ENCODE data around the gene APCS. TPM values are rescaled to one million over a fixed set of nuclear protein-coding genes. Genes with fewer than 3 reads are reported as not detected.

Gene APCS
- total and polyA plus RNA-seq, 2 of the 8 experiments (the other 6 are each of a cell fraction or from before 2014, with no cell fraction given): not detected

DNA sequence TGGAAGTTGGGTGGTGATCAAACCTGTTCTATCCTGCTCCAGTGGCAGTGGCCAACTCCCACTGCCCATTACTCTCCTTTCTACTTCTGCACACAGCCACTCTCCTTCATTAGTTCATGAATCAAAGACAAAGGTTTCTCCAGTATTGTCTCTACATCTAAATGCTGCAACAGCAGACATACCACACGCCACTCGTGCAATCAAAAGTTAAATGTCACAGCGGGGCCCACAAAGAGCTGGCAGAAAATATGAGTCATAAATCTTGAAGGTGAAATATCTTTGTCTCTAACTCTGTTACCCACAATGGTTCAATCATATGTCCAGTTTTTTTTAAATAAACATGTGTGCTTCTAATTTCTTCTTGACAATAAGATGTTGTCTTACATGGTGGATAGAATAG, 13.3 kb downstream of the APCS start:
- H3K4me3 ChIP-seq (ENCODE audit: extremely low read depth in 1 of 4, insufficient read depth in 2 of 4, low read depth in 3 of 4, low read length in 4 of 4): no peak overlapping the region
- no peak for FAIRE-seq
- no peaks in the 10 kb centered on the region for H3K27me3 ChIP-seq (replicated peaks in 1 of 4; ENCODE audit: control insufficient read depth in 3 of 4, extremely low read depth in 1 of 4, insufficient read depth in 3 of 4, low read length in 3 of 4)
- H3K79me2 ChIP-seq (ENCODE audit: control insufficient read depth in 1 of 2, insufficient read depth in 2 of 2, low read length in 2 of 2): no peaks in the 10 kb centered on the region
- H3K56ac ChIP-seq (replicated peaks; ENCODE audit: insufficient read length, low read depth, low read length): no peak overlapping the region
- no peaks in the 10 kb centered on the region; the same call in 1 of the 2 replicates for H3K23me2 ChIP-seq (ENCODE audit: low read depth, low read length)
- POLR2A ChIA-PET (ENCODE audit: partially characterized antibody): no interaction called here
- H3K9ac ChIP-seq (replicated peaks in 1 of 4; ENCODE audit: extremely low read depth in 1 of 4, low read depth in 3 of 4, low read length in 3 of 4): no peak overlapping the region
- no peak overlapping the region for H4K91ac ChIP-seq (replicated peaks; ENCODE audit: insufficient read length, low read length)
- no peaks in the 10 kb centered on the region for H3K79me1 ChIP-seq (ENCODE audit: low read depth, low read length)
- no peaks in the 10 kb centered on the region for H3K4me1 ChIP-seq (replicated peaks in 1 of 4; ENCODE audit: control insufficient read depth in 3 of 4, insufficient read depth in 4 of 4, low read length in 3 of 4)
- H3K18ac ChIP-seq (ENCODE audit: extremely low read depth, low read length): no peak overlapping the region
- H3K27ac ChIP-seq (ENCODE audit: low read depth, low read length): no peak overlapping the region
- H3K4me2 ChIP-seq (ENCODE audit: insufficient read depth in 1 of 2, low read depth in 2 of 2, low read length in 2 of 2): no peak overlapping the region
- H3K4ac ChIP-seq (replicated peaks; ENCODE audit: insufficient read length, low read depth, low read length): no peak overlapping the region
- 90% methylated on average over 3 of the region's 3 CpGs; no CpG with 5 or more reads in 1 of the 2 experiments for WGBS, 2 experiments (ENCODE audit: extremely low coverage in 1 of 2, insufficient coverage in 1 of 2, insufficient read length in 1 of 2, insufficient replicate concordance in 2 of 2, low coverage in 1 of 2, low lambda C conversion rate in 2 of 2, missing lambda C conversion rate in 1 of 2)
- H4K5ac ChIP-seq (ENCODE audit: insufficient read length, low read depth, low read length): no peak overlapping the region
- TF ChIP-seq JUND (IDR thresholded peaks at IDR 0.05; ENCODE audit: low read length) (no peak), POLR2A (IDR thresholded peaks at IDR 0.05; ENCODE audit: control extremely low read depth in 1 of 2, low read depth in 2 of 2, low read length in 2 of 2) (no peak), NRF1 (IDR thresholded peaks at IDR 0.05; ENCODE audit: low read depth, low read length) (no peak), TCF12 (IDR thresholded peaks at IDR 0.05; ENCODE audit: low read depth, low read length) (no peak)
- H3K14ac ChIP-seq (ENCODE audit: insufficient read length): no peak overlapping the region
- H4K8ac ChIP-seq (ENCODE audit: extremely low read depth, insufficient read depth, low read length): no peak overlapping the region
- H2BK20ac ChIP-seq (ENCODE audit: low read length): no peak overlapping the region
- H3K23ac ChIP-seq (ENCODE audit: insufficient read length): no peak overlapping the region
- H2BK120ac ChIP-seq (replicated peaks; ENCODE audit: low read depth, low read length): no peak overlapping the region
- no peak overlapping the region for H2AK5ac ChIP-seq (ENCODE audit: low read depth, low read length)
- H2BK15ac ChIP-seq (ENCODE audit: low read length): no peak overlapping the region
- H2AFZ ChIP-seq (ENCODE audit: low read length): no peak overlapping the region
- H3K9me3 ChIP-seq (ENCODE audit: insufficient read depth in 2 of 2, low read depth in 1 of 2, low read length in 1 of 2): peaks cover 44 to 75% of the 10 kb centered on the region in 2 experiments
- H2BK5ac ChIP-seq (ENCODE audit: low read depth, low read length): no peak overlapping the region
- no peak for DNase-seq (ENCODE audit: low read depth in 1 of 2, low spot score in 2 of 2)
- H3K36me3 ChIP-seq (ENCODE audit: control insufficient read depth in 2 of 4, insufficient read depth in 4 of 4, low read length in 3 of 4): no peaks in the 10 kb centered on the region
- CTCF ChIA-PET (ENCODE audit: partially characterized antibody): no interaction called here
- no peak overlapping the region for H2BK12ac ChIP-seq (ENCODE audit: low read depth, low read length)
- no peaks in the 10 kb centered on the region for H4K20me1 ChIP-seq (replicated peaks in 1 of 2; ENCODE audit: control insufficient read depth in 1 of 2, insufficient read depth in 2 of 2, low read length in 2 of 2)

Measured in H1 (cell line).